K562 (cell line): ENCODE measurements around the gene SNAPC2. TPM values are rescaled to one million over a fixed set of nuclear protein-coding genes. Genes with fewer than 3 reads are reported as not detected.

Experiments used
- ATF3 ChIP-seq, 2 experiments: fragments of 450-650 bp in 1 of 2; sonication (generic) in 1 of 2; formaldehyde crosslinking in 1 of 2; IDR thresholded peaks in 1 of 2; conservative IDR thresholded peaks in 1 of 2; 2 replicates each; pipeline versions ENCODE4 v1.6.1 to v1.8.1; 2016 to 2023; ENCODE audit warnings: mild to moderate bottlenecking in 2 of 2, moderate library complexity in 2 of 2, inconsistent platforms in 1 of 2, missing genetic modification reagents in 1 of 2
- CCNT2 ChIP-seq: IDR thresholded peaks from 2 replicates; pipeline ENCODE4 v1.6.1; 2011; ENCODE audit warnings: borderline replicate concordance, low read depth, mild to moderate bottlenecking, moderate library complexity, mixed read lengths, low read length; ENCODE audit not compliant: insufficient read length; ENCODE audit errors: extremely low read depth
- GTF2A2 ChIP-seq: IDR thresholded peaks from 2 replicates; pipeline ENCODE4 v1.6.1; 2016; ENCODE audit warnings: mild to moderate bottlenecking, missing genetic modification characterization, missing compliant biosample characterization
- KDM2B ChIP-seq: fragments of 250-450 bp; sonication (Bioruptor Pico); IDR thresholded peaks from 2 replicates; pipeline ENCODE4 v1.8.0; 2021; ENCODE audit warnings: mild to moderate bottlenecking, moderate library complexity
- KLF10 ChIP-seq: fragments of 250-450 bp; sonication (Bioruptor Pico); IDR thresholded peaks from 2 replicates; pipeline ENCODE4 v1.6.1; 2021; ENCODE audit warnings: matching md5 sums
- MCM3 ChIP-seq: fragments of 450-650 bp; IDR thresholded peaks from 2 replicates; pipeline ENCODE4 v1.6.1; 2016
- MEIS2 ChIP-seq: fragments of 450-650 bp; IDR thresholded peaks from 2 replicates; pipeline ENCODE4 v1.6.1; 2014; ENCODE audit warnings: mild to moderate bottlenecking; ENCODE audit not compliant: partially characterized antibody
- PYGO2 ChIP-seq: fragments of 450-650 bp; IDR thresholded peaks from 2 replicates; pipeline ENCODE4 v1.6.1; 2016; ENCODE audit warnings: mild to moderate bottlenecking, missing genetic modification characterization, moderate library complexity, missing compliant biosample characterization
- RREB1 ChIP-seq: fragments of 250-450 bp; sonication (Bioruptor Pico); IDR thresholded peaks from 2 replicates; pipeline ENCODE4 v1.4.0; 2020
- ZBED1 ChIP-seq: IDR thresholded peaks from 2 replicates; pipeline ENCODE4 v1.6.1; 2014
- ZNF407 ChIP-seq: fragments of 450-650 bp; IDR thresholded peaks from 2 replicates; pipeline ENCODE4 v1.6.1; 2016; ENCODE audit warnings: low read depth
- ZNF830 ChIP-seq: fragments of 250-450 bp; sonication (Bioruptor Pico); IDR thresholded peaks from 2 replicates; pipeline ENCODE4 v1.5.0; 2021; ENCODE audit warnings: mild to moderate bottlenecking
- polyA plus RNA-seq, 8 experiments: library from polyadenylated mRNA; depleted of rRNA in 4 of 8; stranded (reverse) in 5 of 8; unstranded in 3 of 8; fragments of >200 nt; fragmentation: Nextera tagmentation in 2 of 8; fragmentation: Illumina TruSeq in 1 of 8; extraction: Ambion mirVana in 2 of 8; extraction: Trizol in 1 of 8; gene quantifications; 2 replicates each; pipeline versions ENCODE4 v1.2.1 to v1.2.3, GENCODE V29; 2011 to 2014; ENCODE audit warnings: inconsistent platforms in 1 of 8, missing spikeins in 1 of 8
- total RNA-seq, 7 experiments: library from RNA; depleted of rRNA in 6 of 7; stranded (reverse); fragments of >200 nt in 6 of 7; fragmentation: Illumina TruSeq in 2 of 7; extraction: Trizol in 2 of 7; gene quantifications; 2 replicates each; pipeline versions ENCODE4 v1.2.1 to v1.2.3, GENCODE V29; 2011 to 2021; ENCODE audit warnings: low replicate concordance in 1 of 7

The SNAPC2 gene
- total and polyA plus RNA-seq, 9 of the 15 experiments (the other 6 are each of a cell fraction or from before 2014, with no cell fraction given): 0.59 to 45.1 (median 15.3) TPM

GRCh38 chr19:7925171-7925851 lies 5.2 kb downstream of the SNAPC2 start (continued):
- TF ChIP-seq ATF3 (IDR thresholded peaks at IDR 0.05) (no peak), ATF3 (CRISPR knock-in tag; conservative IDR thresholded peaks at IDR 0.05) (no peak), CCNT2 (peak; percentile 60), GTF2A2 (tag) (no peak), KDM2B (CRISPR knock-in tag) (peak; percentile 34; the same call in 1 of the 2 replicates), ZBED1 (no peak), PYGO2 (no peak), ZNF830 (CRISPR knock-in tag) (no peak), ZNF407 (no peak), MCM3 (no peak), RREB1 (CRISPR knock-in tag) (no peak), MEIS2 (peak; percentile 13), KLF10 (CRISPR knock-in tag) (no peak)
